Cerebellar cortex (tissue), 1 donor: ENCODE data around the gene ZNRF4.
A peak's percentile ranks its signal among the peaks of the same experiment; 100 is the strongest.
"Not testable (repeated sequence)": the region's sequence is repeated elsewhere in the genome, so short reads cannot be mapped to it uniquely, and the experiment has no call there.

Source experiments
- DNase-seq: peaks from one replicate; pipeline ENCODE4 v3.0.0-alpha.2; 2015; ENCODE audit warnings: low spot score

ZNRF4 gene, protein sequence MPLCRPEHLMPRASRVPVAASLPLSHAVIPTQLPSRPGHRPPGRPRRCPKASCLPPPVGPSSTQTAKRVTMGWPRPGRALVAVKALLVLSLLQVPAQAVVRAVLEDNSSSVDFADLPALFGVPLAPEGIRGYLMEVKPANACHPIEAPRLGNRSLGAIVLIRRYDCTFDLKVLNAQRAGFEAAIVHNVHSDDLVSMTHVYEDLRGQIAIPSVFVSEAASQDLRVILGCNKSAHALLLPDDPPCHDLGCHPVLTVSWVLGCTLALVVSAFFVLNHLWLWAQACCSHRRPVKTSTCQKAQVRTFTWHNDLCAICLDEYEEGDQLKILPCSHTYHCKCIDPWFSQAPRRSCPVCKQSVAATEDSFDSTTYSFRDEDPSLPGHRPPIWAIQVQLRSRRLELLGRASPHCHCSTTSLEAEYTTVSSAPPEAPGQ

DNA sequence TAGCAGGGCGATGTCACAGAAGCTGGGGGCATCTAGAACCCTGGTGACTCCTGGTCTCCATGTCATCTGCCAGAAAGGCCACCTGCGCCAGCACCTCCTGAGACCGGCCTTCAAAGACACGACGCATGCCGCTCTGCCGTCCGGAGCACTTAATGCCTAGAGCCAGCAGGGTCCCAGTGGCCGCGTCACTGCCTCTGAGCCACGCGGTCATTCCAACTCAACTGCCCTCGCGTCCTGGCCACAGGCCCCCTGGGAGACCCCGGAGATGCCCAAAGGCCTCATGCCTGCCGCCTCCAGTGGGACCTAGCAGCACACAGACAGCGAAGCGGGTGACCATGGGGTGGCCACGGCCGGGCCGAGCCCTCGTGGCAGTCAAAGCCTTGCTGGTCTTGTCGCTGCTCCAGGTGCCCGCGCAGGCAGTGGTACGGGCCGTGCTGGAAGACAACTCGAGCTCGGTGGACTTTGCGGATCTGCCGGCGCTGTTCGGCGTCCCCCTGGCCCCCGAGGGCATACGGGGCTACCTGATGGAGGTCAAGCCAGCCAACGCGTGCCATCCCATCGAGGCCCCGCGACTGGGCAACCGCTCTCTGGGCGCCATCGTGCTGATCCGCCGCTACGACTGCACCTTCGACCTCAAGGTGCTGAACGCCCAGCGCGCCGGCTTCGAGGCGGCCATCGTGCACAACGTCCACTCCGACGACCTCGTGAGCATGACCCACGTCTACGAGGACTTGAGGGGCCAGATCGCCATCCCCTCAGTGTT is at the start of gene ZNRF4:
Gene ZNRF4 (plus strand): TSS at position 51 of the 763 bp plus-strand sequence. CDS start 75 bp downstream, at position 126.
- DNase-seq = no peak

DNA sequence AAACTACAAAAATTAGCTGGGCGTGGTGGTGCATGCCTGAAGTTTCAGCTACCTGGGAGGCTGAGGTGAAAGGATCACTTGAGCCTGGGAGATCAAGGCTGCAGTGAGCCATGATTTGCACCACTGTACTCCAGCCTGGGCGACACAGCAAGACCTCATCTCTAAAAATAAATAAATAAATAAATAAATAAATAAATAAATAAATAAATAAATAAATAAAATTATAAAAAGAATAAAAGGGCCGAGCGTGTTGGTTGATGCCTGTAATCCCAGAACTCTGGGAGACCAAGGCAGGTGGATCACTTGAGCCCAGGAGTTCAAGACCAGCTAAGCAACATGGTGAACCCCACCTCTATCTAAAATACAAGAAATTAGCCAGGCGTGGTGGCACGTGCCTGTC is 49.0 kb upstream of the ZNRF4 start:
- DNase-seq = not testable (repeated sequence)

DNA sequence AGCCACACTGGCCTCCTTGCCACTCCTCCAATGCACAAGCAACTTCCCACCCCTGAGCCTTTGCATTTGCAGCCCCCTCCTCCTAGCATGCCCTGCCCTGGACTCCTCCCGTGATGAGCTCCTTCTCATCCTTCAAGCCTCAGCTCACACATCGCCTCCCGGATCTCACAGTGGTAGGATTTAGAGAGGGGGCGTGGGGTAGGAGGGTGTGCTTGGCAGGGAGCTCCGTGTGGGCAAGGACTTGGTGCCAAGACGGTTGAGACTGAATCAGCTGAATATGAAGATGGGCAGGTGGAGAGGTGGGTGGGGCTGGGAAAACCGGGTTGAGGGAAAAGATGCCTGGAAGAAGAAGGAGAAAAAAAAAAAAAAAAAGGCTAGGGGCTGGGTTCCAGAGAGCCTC is 48.4 kb upstream of the ZNRF4 start:
- DNase-seq = no peak

DNA sequence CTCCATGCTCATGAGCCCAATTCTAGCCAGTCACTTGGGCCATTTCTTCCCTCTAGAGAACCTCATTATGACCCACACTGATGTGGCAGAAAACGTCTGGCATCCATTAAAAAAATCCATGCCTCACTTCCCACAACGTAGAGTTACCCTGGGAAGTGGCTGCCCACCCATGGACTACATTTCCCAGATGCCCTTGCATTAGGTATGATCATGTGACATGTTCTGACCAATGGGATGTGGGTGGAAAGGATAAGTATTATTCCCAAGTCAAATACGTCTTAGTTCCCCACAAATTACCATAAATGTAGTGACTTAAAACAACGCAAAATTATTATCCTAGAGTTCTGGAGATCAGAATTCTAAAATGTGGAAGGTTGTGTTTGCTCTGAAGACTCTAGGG is 47.9 kb upstream of the ZNRF4 start:
- DNase-seq = peak; percentile 9

DNA sequence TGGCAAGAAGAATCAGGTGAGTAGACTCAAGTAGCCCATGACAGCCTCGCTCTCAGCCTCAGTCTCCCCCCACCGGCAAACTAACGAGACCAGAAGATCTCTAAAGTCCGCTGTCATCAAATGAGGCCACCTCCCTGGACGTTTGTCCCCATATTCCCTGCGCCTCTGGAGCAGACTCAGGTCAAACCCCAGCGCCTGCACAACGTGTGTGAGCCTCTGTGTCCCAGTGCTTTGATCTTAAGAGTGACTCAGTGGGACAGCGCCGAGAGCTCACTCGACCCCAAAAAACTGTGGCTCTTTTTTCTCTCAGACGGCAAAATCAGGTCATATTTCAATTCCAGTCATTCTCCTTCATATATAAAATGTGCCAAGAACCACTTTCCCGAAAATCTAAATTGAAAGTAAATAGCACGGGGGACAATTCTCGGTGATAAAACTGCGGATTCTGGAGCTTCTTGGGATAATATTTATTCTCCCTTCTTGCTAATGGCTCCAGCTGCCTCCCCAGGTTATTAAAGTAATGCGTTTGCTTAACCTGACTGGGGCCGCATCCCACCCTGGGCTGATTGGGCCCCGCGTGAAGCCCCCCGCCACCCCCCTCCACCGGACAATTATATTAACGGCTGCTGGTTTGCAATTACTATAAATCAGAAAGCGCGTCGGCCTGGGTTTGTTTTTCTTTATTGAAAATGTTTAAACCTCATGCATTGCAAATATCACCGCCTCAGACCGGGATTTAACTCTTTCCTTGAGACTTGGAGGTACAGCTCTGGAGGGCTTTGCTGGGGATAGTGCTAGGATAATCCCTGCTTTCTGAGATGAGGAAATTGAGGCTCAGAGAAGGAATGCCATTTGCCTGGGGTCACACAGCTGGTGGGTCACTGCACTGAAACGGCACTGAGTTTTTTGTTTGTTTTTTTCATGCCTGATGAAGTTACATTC is 37.5 kb upstream of the ZNRF4 start:
- no peak for DNase-seq

DNA sequence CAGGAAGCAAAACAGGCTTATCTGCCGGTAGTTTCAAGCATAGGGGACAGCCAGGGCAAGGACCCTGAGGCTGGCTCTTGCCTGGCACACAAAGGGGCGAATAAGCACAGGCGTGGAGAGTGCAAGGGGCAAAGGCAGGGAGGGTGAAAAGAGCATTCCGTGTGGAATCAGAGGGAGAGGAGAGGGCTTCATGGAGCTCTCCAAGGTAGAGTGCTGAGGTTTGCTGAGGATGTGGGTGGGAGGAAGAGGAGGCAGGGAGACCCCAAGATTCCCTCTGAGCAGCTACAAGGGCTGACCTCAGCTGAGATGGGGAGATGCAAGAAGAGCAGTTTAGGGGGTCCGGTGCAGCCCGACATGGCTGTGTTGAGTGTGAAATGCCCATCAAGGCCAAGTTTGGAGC is 36.5 kb upstream of the ZNRF4 start:
- no peak for DNase-seq

DNA sequence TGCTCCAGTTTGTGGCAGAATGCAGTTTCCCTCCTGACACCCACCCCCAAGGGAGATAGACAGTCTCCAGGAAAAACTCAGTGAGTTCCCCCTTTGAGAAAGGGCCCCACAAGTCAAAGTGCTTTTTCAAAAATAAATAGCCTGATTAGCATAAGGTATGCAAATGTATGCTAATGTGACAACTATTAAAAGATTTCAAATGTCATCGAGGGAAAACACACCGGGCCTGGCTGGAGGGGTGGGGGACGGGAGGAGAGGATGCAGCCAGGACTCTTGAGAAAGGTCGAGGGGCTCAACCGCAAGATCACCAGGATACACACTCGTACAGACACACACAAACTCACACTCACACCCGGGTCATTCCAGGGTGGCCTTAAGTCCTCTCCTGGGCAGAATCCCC is 34.3 kb upstream of the ZNRF4 start:
- no peak for DNase-seq

DNA sequence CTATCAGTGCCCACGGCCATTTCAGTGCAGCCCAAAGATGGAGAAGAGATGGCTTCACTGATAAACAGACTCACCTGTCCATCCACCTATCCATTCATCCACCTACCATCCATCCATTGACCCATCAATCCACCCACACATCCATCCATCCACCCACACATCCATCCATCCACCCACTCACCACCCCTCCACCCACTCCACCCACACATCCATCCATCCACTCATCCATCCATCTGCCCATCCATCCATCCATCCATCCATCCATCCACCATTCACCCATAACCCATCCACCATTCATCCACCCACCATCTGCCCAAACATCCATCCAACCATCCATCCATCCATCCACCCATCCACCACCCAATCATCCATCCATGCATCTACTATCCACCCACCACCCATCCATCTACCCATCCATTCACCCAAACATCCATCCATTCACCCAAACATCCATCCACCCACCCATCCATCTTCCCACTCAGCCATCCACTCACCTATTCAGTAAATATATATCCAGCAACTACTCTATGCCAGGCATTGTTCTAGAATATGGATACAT is 31.6 kb upstream of the ZNRF4 start:
- DNase-seq = no peak

DNA sequence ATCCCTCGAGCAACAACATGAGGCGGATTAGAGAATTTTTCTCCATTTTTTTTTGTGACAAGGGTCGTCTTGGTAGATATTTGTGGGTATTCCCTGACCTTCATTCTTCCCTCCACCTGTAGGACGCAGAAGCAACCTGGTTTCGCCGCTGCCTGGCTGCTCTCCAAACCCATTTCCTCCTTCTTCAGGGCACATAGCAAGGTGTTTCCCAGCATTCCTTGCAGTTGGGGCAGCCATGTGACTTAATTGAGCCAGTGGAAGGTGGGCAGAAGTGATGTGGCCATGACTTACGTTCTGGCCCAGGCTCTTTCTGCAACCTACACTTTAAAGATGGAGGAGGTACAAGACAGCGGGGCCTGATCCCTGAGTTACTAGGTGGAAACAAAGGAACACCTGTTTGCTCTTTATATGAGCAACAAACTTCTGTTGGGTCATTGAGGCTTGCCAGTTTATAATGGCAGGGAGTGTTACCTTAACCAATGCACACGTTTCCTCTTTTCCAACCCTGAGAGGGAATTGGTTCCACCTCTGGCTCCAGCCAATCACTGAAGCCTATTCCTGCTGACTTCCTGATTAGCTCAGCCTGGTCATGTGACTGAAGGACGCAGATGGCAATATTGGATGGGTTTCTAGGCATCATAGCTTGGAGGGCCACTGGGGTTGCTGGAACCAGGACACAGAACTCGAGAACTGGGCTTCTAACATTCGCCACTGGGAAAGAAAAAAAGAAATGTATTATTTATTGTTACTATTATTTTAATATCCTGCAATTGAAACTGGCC is 30.8 kb upstream of the ZNRF4 start:
- no peak for DNase-seq

DNA sequence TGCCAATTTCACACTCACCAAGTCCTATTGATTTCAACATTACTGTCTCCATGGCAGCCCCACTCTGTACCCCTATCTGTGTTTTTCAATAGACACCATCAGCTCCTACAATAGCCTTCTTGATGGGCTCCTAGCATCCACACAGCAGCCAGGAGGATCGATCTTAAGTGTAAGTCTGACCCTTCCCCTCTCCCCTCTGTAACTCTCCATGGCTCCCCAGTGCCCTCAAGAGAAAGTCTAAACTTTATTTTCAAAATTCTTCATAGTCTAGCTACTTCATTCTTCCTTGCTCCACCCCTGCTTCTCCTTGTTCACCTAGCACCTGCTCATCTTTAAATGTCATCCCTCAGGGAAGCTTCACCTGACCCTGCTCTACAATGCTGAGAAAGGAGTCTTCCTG is 30.0 kb upstream of the ZNRF4 start:
- DNase-seq = no peak

DNA sequence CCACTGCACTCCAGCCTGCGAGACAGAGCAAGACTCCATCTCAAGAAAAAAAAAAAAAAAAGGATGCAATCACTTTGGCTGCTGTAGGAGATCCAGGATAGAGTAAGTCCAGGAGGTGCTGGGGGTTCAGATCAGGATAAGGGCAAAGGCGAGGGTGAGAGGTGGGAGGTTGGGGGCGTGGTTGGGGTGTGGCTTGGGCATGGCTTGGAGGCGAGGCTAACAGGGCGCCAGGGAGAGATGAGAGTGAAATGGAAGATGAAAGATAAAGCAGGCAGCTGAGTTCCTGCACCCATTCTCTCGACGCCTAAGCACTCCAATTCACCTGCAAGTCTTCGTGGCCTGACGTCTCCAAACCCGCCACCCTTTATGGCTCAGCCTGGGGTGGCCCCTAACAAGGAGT is 25.0 kb upstream of the ZNRF4 start:
- no peak for DNase-seq

DNA sequence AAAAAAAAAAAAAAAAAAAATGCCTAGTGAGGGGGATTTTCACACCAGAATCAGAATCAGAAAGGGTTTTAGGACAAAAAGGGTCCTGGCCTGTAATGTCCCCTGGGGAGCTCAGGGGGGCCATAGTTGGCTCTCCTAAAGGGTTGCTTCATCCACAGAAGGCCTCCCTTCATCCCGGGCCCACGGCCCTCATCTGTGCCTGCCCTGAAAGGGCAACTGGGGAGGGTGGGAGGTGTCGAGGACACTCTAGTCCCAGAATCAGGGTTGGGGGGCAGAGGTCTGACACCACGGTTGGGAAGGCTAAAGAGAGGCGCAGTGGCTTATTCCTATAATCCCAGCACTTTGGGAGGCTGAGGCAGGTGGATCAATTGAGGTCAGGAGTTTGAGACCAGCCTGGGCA is 22.5 kb upstream of the ZNRF4 start:
- DNase-seq = no peak

DNA sequence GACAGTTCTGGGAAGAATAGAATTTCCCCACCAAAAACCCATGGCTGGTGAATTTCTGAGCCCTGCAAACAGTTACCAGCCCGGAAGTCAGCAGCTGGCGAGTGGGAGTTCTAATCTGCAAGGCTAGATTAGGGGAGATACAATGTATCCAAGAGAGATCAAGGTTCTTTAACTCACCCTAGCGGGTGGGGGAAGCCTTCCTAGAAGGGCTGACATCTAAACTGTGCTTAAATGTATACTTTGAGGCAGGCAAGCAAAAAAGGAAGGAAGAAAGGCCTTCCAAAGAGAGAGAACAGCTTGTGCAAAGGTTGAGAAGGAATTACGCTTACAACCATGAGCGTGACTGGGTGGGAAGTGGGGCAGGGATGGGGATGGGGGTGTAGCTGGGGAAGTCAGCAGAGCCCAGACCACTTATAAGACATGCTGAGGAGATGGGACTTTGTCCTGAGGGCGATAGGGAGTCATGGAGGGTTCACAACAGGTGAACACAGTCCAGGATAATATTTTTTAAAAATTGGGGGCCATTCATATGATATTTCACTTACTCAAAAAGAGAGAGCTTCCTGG is 20.8 kb upstream of the ZNRF4 start:
- peak; percentile 18 for DNase-seq

DNA sequence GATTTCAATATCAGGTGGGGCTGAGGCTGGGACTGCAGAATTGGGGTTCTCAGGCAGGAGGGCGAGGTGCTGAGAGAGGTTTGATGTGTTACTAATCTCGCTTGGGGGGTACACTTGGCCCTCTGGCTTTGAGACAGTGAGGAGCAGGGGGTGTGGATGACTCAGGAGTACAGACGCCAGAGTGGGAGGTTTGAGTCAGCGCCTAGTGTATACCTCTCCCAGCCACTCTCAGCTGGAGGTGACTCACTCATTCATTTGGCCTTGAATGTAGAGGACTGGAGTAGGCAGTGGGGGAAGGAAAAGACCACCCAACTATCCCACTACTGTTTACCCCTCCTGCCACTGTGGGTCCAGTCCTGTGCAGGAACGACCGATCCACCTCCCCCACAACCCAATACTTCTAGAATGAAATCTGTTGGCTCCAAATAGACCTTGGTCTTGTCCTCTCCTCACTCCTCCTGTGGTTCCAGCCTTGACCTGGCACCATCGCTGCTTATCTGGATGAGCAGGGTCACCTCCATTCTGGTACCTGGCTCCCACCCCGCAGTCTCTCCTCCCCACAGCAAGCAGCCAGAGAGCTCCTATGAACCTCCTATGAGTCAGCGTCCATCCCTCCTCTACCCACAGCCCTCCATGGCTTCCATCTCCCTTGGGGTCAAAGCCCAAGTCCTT is 20.1 kb upstream of the ZNRF4 start:
- no peak for DNase-seq

DNA sequence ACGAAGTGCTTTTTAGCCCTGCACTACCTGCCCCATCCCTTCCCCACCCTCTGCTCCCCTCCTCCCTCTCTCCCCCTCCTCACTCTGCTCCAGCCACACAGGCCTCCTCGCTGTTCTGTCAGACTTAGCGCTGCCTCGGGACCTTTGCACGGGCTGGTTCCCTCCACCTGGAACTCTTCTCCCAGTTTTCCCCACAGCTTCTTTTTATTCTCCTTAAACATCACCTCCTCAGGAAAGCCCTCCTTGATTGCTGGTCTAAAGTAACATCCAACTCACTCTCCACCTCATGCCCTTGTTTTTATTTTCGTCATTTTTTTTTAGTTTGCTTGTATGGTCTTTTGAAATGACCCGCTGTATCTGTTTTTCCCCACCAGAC is 19.6 kb upstream of the ZNRF4 start:
- no peak for DNase-seq

DNA sequence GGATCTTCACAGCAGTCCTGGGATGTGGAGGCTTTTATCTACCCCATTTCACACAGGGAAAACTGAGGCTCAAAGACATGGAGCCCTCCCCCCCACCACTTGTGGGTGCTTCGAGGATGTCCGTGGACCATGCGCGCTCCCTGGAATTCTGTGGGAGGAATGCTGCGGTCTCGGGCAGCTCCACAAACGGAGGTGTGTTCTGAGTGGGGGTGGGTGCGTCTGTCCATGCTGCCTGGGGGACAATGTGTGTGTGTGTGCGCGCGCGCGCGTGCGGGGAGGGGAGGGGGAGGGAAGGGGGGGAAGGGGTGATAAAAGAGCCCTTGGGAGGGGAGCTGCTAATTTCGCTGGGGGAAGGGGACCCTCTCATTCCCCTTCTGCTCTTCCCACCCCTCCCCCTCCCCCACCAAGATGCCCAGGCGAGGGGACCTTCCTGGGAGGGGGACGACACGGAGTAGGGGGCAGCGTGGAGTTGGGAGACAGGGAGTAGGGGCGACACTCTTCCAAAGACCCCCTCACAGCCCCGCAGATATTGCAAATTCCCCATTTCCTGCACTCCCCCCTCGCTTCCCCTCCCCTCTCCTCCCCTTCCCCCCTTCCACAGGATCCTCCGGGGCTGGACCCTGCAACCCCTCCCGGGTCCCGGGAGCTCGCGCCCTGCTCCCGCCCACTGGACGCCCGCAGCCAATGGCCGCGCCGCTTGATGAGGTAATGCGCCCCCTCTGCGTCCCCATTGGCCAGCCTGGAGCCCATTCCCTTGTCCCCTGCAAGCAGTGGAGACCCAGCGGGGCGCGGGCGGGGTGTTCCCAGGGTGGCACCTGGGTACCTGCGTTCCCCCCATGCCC is 18.9 kb upstream of the ZNRF4 start:
- DNase-seq = peak; percentile 84

DNA sequence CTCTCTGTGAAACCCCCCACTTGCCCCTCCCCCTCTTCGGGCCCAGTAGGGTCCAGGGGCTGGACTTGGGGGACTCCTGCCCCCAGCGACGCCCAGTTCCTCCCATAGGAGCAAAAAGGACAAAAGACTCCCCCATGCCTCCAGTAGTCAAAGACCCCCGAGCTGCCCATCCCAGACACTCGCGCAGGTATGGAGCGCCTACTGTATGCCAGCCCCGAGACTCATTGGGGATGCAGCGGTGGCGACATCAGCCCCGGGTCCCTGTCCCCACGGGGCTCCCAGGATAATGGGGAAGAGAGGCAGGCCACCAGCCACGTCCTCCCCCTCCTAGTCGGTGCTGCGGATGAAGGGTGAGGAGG is 18.3 kb upstream of the ZNRF4 start:
- DNase-seq = no peak

DNA sequence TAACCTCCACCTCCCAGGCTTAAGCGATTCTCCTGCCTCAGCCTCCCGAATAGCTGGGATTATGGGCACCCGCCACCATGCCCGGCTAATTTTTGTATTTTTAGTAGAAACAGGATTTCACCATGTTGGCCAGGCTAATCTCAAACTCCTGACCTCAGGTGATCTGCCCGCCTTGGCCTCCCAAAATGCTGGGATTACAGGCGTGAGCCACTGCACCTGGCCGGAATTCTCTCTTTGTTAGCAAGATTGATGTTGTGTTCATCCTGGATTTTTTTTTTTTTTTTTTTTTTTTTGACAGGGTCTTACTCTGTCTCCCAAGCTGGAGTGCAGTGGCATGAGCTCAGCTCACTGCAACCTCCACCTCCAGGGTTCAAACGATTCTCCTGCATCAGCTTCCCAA is 16.5 kb upstream of the ZNRF4 start:
- not testable (repeated sequence) for DNase-seq

DNA sequence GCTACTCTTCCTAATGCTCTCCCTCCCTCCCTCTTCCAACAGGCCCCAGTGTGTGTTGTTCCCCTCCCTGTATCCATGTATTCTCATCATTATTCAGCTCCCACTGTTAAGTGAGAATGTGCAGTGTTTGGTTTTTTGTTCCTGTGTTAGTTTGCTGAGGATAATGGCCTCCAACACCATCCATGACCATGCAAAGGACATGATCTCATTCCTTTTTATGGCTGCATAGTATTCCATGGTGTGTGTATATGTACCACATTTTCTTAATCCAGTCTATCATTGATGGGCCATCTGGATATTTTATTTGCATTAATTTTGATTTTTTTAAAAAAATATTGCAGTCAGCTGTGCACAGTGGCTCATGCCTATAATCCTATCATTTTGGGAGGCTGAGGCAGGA is 15.8 kb upstream of the ZNRF4 start:
- no peak for DNase-seq
